SK-N-MC (cell line): ENCODE data around the gene DYNC2LI1.

ENCODE experiments used
- DNase-seq: peaks from one replicate; pipeline ENCODE4 v3.0.0-alpha.2; 2011; ENCODE audit warnings: low read depth, low spot score
- H3K27ac ChIP-seq: fragments of 200-600 bp; sonication (generic); 2 replicates; pipeline ENCODE4 v1.5.1; 2016; ENCODE audit warnings: mixed run types
- H3K36me3 ChIP-seq: fragments of 200-600 bp; sonication (generic); 2 replicates; pipeline ENCODE4 v1.6.1; 2017; ENCODE audit warnings: antibody characterized with exemption, low read length, mixed read lengths; ENCODE audit not compliant: insufficient read depth
- H3K4me3 ChIP-seq: fragments of 200-600 bp; sonication (generic); 2 replicates; pipeline ENCODE4 v1.5.1; 2016
- H3K9ac ChIP-seq: fragments of 200-600 bp; sonication (generic); 2 replicates; pipeline ENCODE4 v1.8.0; 2017; ENCODE audit warnings: mixed run types, mixed read lengths; ENCODE audit not compliant: insufficient read length
- H3K9me3 ChIP-seq: fragments of 200-600 bp; sonication (generic); 2 replicates; pipeline ENCODE4 v1.6.1; 2017; ENCODE audit warnings: low read depth, mild to moderate bottlenecking, antibody characterized with exemption, low read length, moderate library complexity, mixed read lengths
- EZH2 ChIP-seq: fragments of 200-600 bp; sonication (generic); IDR thresholded peaks from one replicate; pipeline ENCODE4 v1.6.1; 2017; ENCODE audit warnings: antibody characterized with exemption
- FOXP2 ChIP-seq: optimal IDR thresholded peaks from 2 replicates; pipeline ENCODE3; 2011; ENCODE audit warnings: mild to moderate bottlenecking, moderate library complexity; ENCODE audit not compliant: insufficient read depth; ENCODE audit errors: extremely low read length, control extremely low read depth
- POLR2AphosphoS5 ChIP-seq: IDR thresholded peaks from 2 replicates; pipeline ENCODE4 v1.6.1; 2012; ENCODE audit warnings: mild to moderate bottlenecking, low read depth, low read length, borderline replicate concordance

DYNC2LI1 gene

DNA sequence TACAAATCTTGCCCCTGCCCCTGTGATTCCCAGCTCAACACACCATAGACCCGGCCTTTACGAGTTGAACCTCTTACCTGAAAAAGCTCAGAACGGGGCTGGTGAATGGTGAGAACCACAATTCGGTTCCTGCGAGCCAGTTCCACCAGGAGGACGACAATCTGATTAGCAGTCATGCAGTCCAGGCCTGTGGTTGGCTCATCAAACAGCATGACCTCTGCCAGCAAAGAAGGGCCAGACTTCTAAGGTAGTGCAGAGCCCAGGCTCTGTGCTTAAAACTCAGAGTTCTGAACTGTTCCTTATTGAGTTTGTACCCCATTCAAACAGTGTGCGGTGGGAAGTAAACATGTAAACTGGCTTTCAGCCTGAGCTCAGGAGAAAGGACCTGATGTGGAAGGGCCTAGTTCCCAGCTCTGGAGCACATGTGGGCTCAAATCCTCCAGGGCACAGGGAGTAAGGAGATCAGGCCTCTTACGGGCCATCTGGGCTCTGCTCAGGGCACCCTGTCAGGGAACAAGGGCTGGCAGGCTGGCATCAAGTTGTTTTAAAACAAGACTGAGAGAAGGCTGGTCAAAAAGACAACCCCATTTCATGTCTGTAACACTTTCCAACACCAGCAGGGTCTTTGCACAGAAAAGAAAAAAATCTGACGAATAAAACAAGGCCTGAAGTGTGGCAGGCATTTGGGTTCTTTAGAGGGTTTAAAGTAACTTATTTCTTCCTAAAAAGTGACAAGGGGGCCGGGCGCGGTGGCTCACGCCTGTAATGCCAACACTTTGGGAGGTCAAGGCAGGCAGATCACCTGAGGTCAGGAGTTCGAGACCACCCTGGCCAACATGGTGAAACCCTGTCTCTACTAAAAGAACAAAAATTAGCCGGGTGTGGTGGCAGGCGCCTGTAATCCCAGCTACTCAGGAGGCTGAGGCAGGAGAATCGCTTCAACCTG is 52.7 kb downstream of the DYNC2LI1 start:
- Histone ChIP-seq H3K4me3 (no peak overlapping the region), H3K27ac (no peak overlapping the region), H3K9ac (no peak overlapping the region), H3K36me3 (no peaks in the 10 kb centered on the region), H3K9me3 (no peaks in the 10 kb centered on the region)
- no peak for DNase-seq
- no peak for TF ChIP-seq POLR2AphosphoS5
- TF ChIP-seq FOXP2, result no peak
- no peak for TF ChIP-seq EZH2

DNA sequence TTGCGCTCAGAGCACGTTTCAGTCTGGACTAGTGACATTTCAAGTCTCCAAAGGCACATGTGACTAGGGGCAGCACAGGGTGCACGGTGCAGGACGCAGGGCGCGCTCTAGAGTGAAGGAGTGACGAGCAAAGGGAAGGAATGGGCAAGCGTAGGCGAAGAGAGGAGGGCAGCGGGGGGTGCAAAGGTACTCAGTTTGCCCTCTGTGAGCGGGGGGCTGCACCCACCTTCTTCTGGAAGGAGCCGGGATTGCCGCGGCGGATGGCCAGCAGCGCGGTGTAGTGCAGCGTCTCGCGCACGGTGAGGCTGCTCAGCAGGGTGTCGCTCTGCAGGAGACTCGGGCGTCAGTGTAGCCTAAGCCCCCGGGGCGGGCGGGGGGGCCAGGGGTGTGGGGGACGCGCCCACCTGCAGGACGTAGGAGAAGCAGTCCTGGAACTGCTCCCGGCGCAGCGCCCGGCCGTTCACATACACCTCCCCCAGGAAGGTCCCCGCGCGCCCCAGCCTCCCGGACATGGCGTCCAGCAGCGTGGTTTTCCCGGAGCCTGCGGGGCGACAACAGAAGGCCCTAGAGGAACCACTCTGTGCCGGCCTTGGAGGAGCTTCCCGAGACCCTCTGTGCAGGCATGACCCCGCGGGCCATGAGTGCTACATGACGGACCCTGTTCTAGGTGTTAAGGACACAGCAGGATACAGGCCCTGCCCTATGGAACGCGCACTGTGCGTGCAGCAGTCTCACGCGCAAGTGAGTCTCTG is 57.9 kb downstream of the DYNC2LI1 start:
- TF ChIP-seq POLR2AphosphoS5 (no peak), EZH2 (no peak), FOXP2 (no peak)
- Histone ChIP-seq H3K36me3 (no peaks in the 10 kb centered on the region), H3K27ac (no peak overlapping the region), H3K9ac (no peak overlapping the region), H3K9me3 (no peaks in the 10 kb centered on the region), H3K4me3 (no peak overlapping the region)
- DNase-seq, result no peak

GRCh38 chr2:43832457-43832856 is 58.6 kb downstream of the DYNC2LI1 start:
- TF ChIP-seq POLR2AphosphoS5 (no peak), EZH2 (no peak), FOXP2 (no peak)
- no peak overlapping the region for H3K9ac ChIP-seq
- DNase-seq, result no peak

DNA sequence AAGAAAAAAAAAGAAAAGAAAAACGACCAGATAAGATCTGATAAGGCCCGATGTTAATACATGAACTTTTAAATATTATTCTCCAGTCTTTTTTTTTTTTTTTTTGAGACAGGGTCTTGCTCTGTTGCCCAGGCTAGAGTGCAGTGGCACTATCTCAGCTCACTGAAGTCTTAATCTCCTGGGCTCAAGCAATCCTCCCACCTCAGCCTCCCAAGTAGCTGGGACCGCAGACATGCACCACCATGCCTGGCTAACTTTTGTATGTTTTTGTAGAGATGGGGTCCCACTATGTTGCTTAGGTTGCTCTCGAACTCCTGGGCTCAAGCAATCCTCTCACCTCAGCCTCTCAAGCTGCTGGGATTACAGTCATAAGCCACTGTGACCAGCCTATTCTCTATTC is 63.2 kb downstream of the DYNC2LI1 start:
- no peaks in the 10 kb centered on the region for H3K36me3 ChIP-seq
- no peak overlapping the region for H3K9ac ChIP-seq
- DNase-seq, result no peak
- no peaks in the 10 kb centered on the region for H3K9me3 ChIP-seq
- H3K4me3 ChIP-seq, result no peak overlapping the region
- H3K27ac ChIP-seq, result no peak overlapping the region
- no peak for TF ChIP-seq FOXP2
- no peak for TF ChIP-seq POLR2AphosphoS5
- no peak for TF ChIP-seq EZH2

More at GRCh38 chr2:43832457-43832856, 58.6 kb downstream of the DYNC2LI1 start:
- Histone ChIP-seq H3K36me3 (no peaks in the 10 kb centered on the region), H3K27ac (no peak overlapping the region), H3K4me3 (no peak overlapping the region), H3K9me3 (no peaks in the 10 kb centered on the region)

- Histone ChIP-seq H3K36me3 (no peaks in the 10 kb centered on the region), H3K27ac (no peak overlapping the region), H3K4me3 (no peak overlapping the region), H3K9ac (no peak overlapping the region), H3K9me3 (no peaks in the 10 kb centered on the region)
- no peak for TF ChIP-seq FOXP2
- no peak for TF ChIP-seq POLR2AphosphoS5
- TF ChIP-seq EZH2, result no peak
- no peak for DNase-seq
Measured at GRCh38 chr2:43837831-43838559, 64.2 kb downstream of the DYNC2LI1 start.

- Histone ChIP-seq H3K9me3 (no peaks in the 10 kb centered on the region), H3K9ac (no peak within 1 kb of the TSS), H3K27ac (no peak within 1 kb of the TSS), H3K36me3 (no peaks in the 10 kb centered on the region), H3K4me3 (no peak within 1 kb of the TSS)
- DNase-seq, result no peak
- TF ChIP-seq POLR2AphosphoS5 (no peak), EZH2 (no peak)
Measured at GRCh38 chr2:43838560-43839267, 64.9 kb downstream of the DYNC2LI1 start, which contains the start of the genes ABCG5 and ABCG8. Gene ABCG5 (minus strand): TSS chr2:43838839. CDS start chr2:43838679, 160 bp downstream. Gene ABCG8 (plus strand): TSS chr2:43838971. CDS start chr2:43839054, 83 bp downstream.

- no peak overlapping the region for H3K27ac ChIP-seq
- no peaks in the 10 kb centered on the region for H3K9me3 ChIP-seq
- no peak overlapping the region for H3K4me3 ChIP-seq
- no peaks in the 10 kb centered on the region for H3K36me3 ChIP-seq
- DNase-seq, result no peak
- H3K9ac ChIP-seq, result no peak overlapping the region
- TF ChIP-seq FOXP2 (no peak), EZH2 (no peak), POLR2AphosphoS5 (no peak)
Measured at GRCh38 chr2:43839776-43840564, 66.1 kb downstream of the DYNC2LI1 start.
